ENCODE results near the gene CRTC1. TPM values are rescaled to one million over a fixed set of nuclear protein-coding genes. Genes with fewer than 3 reads are reported as not detected.

Gene CRTC1
- total and polyA plus RNA-seq, 2 of the 13 experiments (the other 11 are each of a cell fraction or from before 2014, with no cell fraction given), result 2.0 to 2.7 TPM

GRCh38 chr19:18771328-18772242 is 88.1 kb downstream of the CRTC1 start (continued):
- TF ChIP-seq KLF9 (CRISPR knock-in tag; IDR thresholded peaks at IDR 0.05; ENCODE audit: low read depth) (no peak), MAFK (conservative IDR thresholded peaks at IDR 0.05 in 1 of 2, IDR thresholded peaks at IDR 0.05 in 1 of 2; ENCODE audit: low read length in 2 of 2) (no peak), ZNF318 (CRISPR knock-in tag; IDR thresholded peaks at IDR 0.05) (no peak), ZNF30 (CRISPR knock-in tag; IDR thresholded peaks at IDR 0.05) (no peak), HMGXB4 (CRISPR knock-in tag; IDR thresholded peaks at IDR 0.05; ENCODE audit: borderline replicate concordance in 1 of 2, low read depth in 1 of 2) (no peak), ZNF777 (CRISPR knock-in tag; IDR thresholded peaks at IDR 0.05) (no peak), PRPF4 (IDR thresholded peaks at IDR 0.05; ENCODE audit: low read depth, low read length, poor library complexity, severe bottlenecking) (no peak), ARID5B (CRISPR knock-in tag; IDR thresholded peaks at IDR 0.05) (no peak), ERF (CRISPR knock-in tag; IDR thresholded peaks at IDR 0.05) (no peak), ZNF607 (CRISPR knock-in tag; IDR thresholded peaks at IDR 0.05; ENCODE audit: borderline replicate concordance) (no peak), ZFP91 (CRISPR knock-in tag; IDR thresholded peaks at IDR 0.05; ENCODE audit: borderline replicate concordance) (peak; percentile 62; the same call in 1 of the 2 replicates)

All from HepG2 (cell line).